Esophagus muscularis mucosa (tissue), 4 donors: ENCODE data around the gene TFAP2C.

Experiments used
- EP300 ChIP-seq: sonication (generic); formaldehyde crosslinking; IDR thresholded peaks from one replicate; pipeline ENCODE4 v1.6.1; 2017; ENCODE audit warnings: antibody characterized with exemption
- POLR2A ChIP-seq: fragments of 450-650 bp; IDR thresholded peaks from one replicate; pipeline ENCODE4 v1.6.1; 2017; ENCODE audit warnings: antibody characterized with exemption, moderate library complexity, mild to moderate bottlenecking, low read depth
- POLR2AphosphoS5 ChIP-seq, 2 donors: sonication (generic); formaldehyde crosslinking; IDR thresholded peaks; one replicate each; pipeline ENCODE4 v1.6.1; 2017; ENCODE audit warnings: antibody characterized with exemption in 2 of 2
- TF ChIP-seq, protein P1 (sequence below), 3 experiments: fragments of 200-600 bp in 2 of 3; fragments of 450-650 bp in 1 of 3; sonication (generic) in 2 of 3; IDR thresholded peaks; one replicate each; pipeline ENCODE4 v1.5.1; 2017 to 2019; ENCODE audit warnings: antibody characterized with exemption in 3 of 3, mild to moderate bottlenecking in 2 of 3, moderate library complexity in 1 of 3

DNA sequence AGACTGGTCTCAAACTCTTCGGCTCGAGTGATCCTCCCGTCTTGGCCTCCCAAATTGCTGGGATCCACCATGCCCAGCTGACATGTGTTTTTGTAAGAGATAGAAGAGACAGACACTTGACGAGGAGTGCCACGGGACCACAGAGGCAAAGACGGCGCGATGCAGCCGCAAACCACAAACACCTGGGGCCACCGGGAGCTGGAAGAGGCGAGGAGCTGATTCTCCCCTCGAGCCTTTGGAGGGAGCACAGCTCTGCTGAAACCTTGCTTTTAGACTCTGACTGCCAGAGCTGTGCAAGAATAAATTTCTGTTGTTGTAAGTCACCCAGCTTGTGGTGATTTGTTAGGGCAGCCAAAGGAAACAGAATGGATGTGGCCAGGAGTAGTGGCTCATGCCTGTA is 46.9 kb downstream of the TFAP2C start:
- TF ChIP-seq, protein P1, sequence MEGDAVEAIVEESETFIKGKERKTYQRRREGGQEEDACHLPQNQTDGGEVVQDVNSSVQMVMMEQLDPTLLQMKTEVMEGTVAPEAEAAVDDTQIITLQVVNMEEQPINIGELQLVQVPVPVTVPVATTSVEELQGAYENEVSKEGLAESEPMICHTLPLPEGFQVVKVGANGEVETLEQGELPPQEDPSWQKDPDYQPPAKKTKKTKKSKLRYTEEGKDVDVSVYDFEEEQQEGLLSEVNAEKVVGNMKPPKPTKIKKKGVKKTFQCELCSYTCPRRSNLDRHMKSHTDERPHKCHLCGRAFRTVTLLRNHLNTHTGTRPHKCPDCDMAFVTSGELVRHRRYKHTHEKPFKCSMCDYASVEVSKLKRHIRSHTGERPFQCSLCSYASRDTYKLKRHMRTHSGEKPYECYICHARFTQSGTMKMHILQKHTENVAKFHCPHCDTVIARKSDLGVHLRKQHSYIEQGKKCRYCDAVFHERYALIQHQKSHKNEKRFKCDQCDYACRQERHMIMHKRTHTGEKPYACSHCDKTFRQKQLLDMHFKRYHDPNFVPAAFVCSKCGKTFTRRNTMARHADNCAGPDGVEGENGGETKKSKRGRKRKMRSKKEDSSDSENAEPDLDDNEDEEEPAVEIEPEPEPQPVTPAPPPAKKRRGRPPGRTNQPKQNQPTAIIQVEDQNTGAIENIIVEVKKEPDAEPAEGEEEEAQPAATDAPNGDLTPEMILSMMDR (IDR thresholded peaks at IDR 0.05), result no peak
- TF ChIP-seq POLR2A (no peak), POLR2AphosphoS5 (IDR thresholded peaks at IDR 0.05) (no peak), EP300 (no peak)
